Naive thymus-derived CD8-positive, alpha-beta T cell (primary cell): ENCODE measurements around the gene ACSL3. TPM values are rescaled to one million over a fixed set of nuclear protein-coding genes. Genes with fewer than 3 reads are reported as not detected.
"Not testable (repeated sequence)": the region's sequence is repeated elsewhere in the genome, so short reads cannot be mapped to it uniquely, and the experiment has no call there.

Experiments used
- ATAC-seq, 2 donors: fragments of 150-1000 bp; cut with Tn5 transposase in 1 of 2; sonication (Bioruptor Pico), chemical (Tn5 transposase) in 1 of 2; 1 replicate in 1 of 2; 2 replicates in 1 of 2; pipeline ENCODE4 v1.10.0; 2021; ENCODE audit warnings: mild to moderate bottlenecking in 2 of 2, moderate library complexity in 2 of 2
- POLR2A ChIA-PET: fragments of 350-600 bp; sonication (Branson Sonifier 250); formaldehyde crosslinking; loops from one replicate; lab custom pipeline; 2021; ENCODE audit warnings: antibody characterized with exemption; lab: Charles Lee
- DNase-seq, 10 donors: peaks; one replicate each; pipeline versions ENCODE4 v3.0.0 to v3.0.0-alpha.2; 2020 to 2022
- H3K27ac Mint-ChIP-seq, 10 donors: one replicate each; pipeline ENCODE4 v1.8.0; 2020 to 2022; ENCODE audit warnings: mild to moderate bottlenecking in 10 of 10, mixed read lengths in 10 of 10, moderate library complexity in 4 of 10, inconsistent platforms in 1 of 10
- H3K27me3 Mint-ChIP-seq, 5 donors: one replicate each; pipeline ENCODE4 v1.8.0; 2021 to 2022; ENCODE audit warnings: mixed read lengths in 5 of 5
- H3K36me3 Mint-ChIP-seq, 3 donors: one replicate each; pipeline ENCODE4 v1.8.0; 2020 to 2022; ENCODE audit warnings: mixed read lengths in 3 of 3, mild to moderate bottlenecking in 2 of 3, inconsistent platforms in 1 of 3
- H3K4me1 Mint-ChIP-seq, 4 donors: one replicate each; pipeline ENCODE4 v1.8.0; 2021 to 2022; ENCODE audit warnings: mixed read lengths in 4 of 4
- H3K4me3 Mint-ChIP-seq, 10 donors: one replicate each; pipeline ENCODE4 v1.8.0; 2020 to 2022; ENCODE audit warnings: mild to moderate bottlenecking in 10 of 10, mixed read lengths in 10 of 10, moderate library complexity in 6 of 10, inconsistent platforms in 1 of 10
- H3K9me3 Mint-ChIP-seq, 9 donors: one replicate each; pipeline ENCODE4 v1.8.0; 2020 to 2022; ENCODE audit warnings: mixed read lengths in 9 of 9, mild to moderate bottlenecking in 3 of 9, inconsistent platforms in 1 of 9, moderate library complexity in 1 of 9
- polyA plus RNA-seq, 3 donors: library from polyadenylated mRNA; unstranded; fragments of 300-500 nt; fragmentation: Illumina TruSeq; gene quantifications; one replicate each; pipeline ENCODE4 v1.2.3, GENCODE V29; 2021
- total RNA-seq, 8 experiments: library from RNA in 2 of 8; stranded (reverse) in 2 of 8; gene quantifications; one replicate each; pipeline ENCODE4 v1.2.3 and lab custom pipeline; 2021 to 2026

The ACSL3 gene
- total and polyA plus RNA-seq, 5 experiments from 2014 or later, result 27.8 to 43.1 (median 32.5) TPM

DNA sequence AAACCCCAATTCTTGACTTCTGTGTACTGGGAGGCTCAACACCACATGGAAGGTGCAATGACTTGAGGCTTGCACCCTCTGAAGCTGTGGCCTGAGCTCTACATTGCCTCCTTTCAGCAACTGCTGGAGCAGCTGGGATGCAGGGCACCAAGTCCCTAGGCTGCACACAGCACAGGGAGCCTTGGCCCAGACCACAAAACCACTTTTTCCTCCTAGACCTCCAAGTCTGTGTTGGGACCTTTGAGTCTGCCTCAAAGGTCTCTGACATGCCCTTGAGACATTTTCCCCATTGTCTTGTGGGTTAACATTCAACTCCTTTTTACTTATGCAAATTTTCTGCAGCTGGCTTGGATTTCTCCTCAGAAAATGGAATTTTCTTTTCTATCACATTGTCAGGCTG, 128.6 kb downstream of the ACSL3 start:
- H3K4me1 Mint-ChIP-seq, result no peaks in the 10 kb centered on the region
- H3K27ac Mint-ChIP-seq, result no peak overlapping the region
- POLR2A ChIA-PET, result no interaction called here
- H3K4me3 Mint-ChIP-seq, result no peak overlapping the region
- ATAC-seq (no peak), DNase-seq (no peak)
- peaks cover 0 to 41% (median 9%) of the 10 kb centered on the region in 9 donors for H3K9me3 Mint-ChIP-seq
- peaks cover 7 to 56% (median 10%) of the 10 kb centered on the region in 5 donors for H3K27me3 Mint-ChIP-seq
- H3K36me3 Mint-ChIP-seq, result peaks cover 0 to 37% (median 0%) of the 10 kb centered on the region in 3 donors

DNA sequence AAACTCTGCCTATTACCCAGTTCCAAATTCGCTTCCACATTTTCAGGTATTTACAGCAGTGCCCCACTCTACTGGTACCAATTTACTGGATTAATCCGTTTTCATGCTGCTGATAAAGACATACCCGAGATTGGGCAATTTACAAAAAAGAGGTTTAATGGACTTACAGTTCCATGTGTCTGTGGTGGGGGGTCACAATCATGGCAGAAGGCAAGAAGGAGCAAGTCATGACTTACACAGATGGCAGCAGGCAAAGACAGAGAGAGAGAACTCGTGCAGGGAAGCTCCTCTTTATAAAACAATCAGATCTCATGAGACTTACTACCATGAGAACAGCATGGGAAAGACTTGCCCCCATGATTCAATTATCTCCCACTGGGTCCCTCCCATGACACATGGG, 129.4 kb downstream of the ACSL3 start:
- H3K27ac Mint-ChIP-seq, POLR2A ChIA-PET, H3K4me1 Mint-ChIP-seq, H3K4me3 Mint-ChIP-seq, DNase-seq, ATAC-seq: not testable (repeated sequence)
- Mint-ChIP-seq H3K27me3 (peaks cover 6 to 51% (median 8%) of the 10 kb centered on the region in 5 donors), H3K9me3 (peaks cover 0 to 34% (median 9%) of the 10 kb centered on the region in 9 donors), H3K36me3 (peaks cover 0 to 30% (median 0%) of the 10 kb centered on the region in 3 donors)

GRCh38 chr2:222992137-222992536, 131.3 kb downstream of the ACSL3 start:
- Mint-ChIP-seq H3K4me1 (no peaks in the 10 kb centered on the region), H3K4me3 (no peak overlapping the region), H3K27ac (no peak overlapping the region), H3K36me3 (peaks cover 0 to 17% (median 0%) of the 10 kb centered on the region in 3 donors), H3K9me3 (peaks cover 0 to 23% (median 8%) of the 10 kb centered on the region in 9 donors), H3K27me3 (peaks cover 2 to 37% (median 4%) of the 10 kb centered on the region in 5 donors)
- POLR2A ChIA-PET, result no interaction called here
- ATAC-seq (no peak), DNase-seq (no peak)

Other genes with a start within 250 kb of the ACSL3 start
- 10 to 100 TPM; 15.8 to 16.1 TPM for gene FARSB, start 204.9 kb upstream of the ACSL3 start, total RNA-seq
- 10 to 100 TPM; 28.2 to 34.2 (median 33.8) TPM for gene FARSB, start 204.9 kb upstream of the ACSL3 start, polyA plus RNA-seq
- gene MOGAT1, start 189.4 kb upstream of the ACSL3 start, total RNA-seq, result not detected
- gene MOGAT1, start 189.4 kb upstream of the ACSL3 start, polyA plus RNA-seq, result not detected
- gene KCNE4, start 191.2 kb downstream of the ACSL3 start, total RNA-seq, result not detected
- gene KCNE4, start 191.2 kb downstream of the ACSL3 start, polyA plus RNA-seq, result not detected